ENCODE data around the gene SLC43A2. TPM values are rescaled to one million over a fixed set of nuclear protein-coding genes. Genes with fewer than 3 reads are reported as not detected.

SLC43A2 gene
- polyA plus RNA-seq, 1 donor from 2014 or later = 60.1 TPM

DNA sequence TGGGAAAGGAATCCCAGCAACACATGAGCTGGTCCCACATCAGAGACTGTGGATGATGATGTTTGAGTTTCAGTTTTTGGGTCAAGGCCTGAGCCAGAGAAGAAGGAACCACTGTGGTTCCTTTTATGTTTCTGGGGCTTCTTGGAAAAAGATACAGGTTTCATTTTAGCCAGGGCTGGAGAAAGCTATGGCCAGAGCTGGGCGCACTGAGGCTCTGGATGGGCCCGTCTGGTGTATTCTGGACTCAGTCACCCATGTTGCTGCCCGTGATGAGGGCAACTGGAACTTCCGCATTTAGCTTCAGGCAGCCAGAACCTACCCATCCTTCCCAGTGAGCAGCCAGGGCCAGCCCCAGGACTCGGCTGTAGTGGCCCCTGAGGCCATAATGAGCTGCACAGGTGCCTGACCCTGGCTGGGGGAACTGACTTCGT lies 51.0 kb downstream of the SLC43A2 start:
- H3K9me3 ChIP-seq (ENCODE audit: low read length) = no peaks in the 10 kb centered on the region
- H3K36me3 ChIP-seq (ENCODE audit: insufficient read depth, low read length) = no peaks in the 10 kb centered on the region
- no peak overlapping the region for H3K4me2 ChIP-seq (ENCODE audit: low read length)
- no peaks in the 10 kb centered on the region for H3K9me2 ChIP-seq (ENCODE audit: insufficient read depth, low read length)
- TF ChIP-seq EZH2 (IDR thresholded peaks at IDR 0.05; ENCODE audit: borderline replicate concordance, insufficient read depth, low read length, poor library complexity, severe bottlenecking) = no peak
- no peak for TF ChIP-seq MXI1 (conservative IDR thresholded peaks at IDR 0.05; ENCODE audit: poor library complexity, severe bottlenecking)
- no peak for TF ChIP-seq SMC3 (conservative IDR thresholded peaks at IDR 0.05; ENCODE audit: poor library complexity)
- TF ChIP-seq RAD21 (conservative IDR thresholded peaks at IDR 0.05) = no peak
- no peak for TF ChIP-seq POLR2AphosphoS5 (IDR thresholded peaks at IDR 0.05)
- TF ChIP-seq, protein P1, sequence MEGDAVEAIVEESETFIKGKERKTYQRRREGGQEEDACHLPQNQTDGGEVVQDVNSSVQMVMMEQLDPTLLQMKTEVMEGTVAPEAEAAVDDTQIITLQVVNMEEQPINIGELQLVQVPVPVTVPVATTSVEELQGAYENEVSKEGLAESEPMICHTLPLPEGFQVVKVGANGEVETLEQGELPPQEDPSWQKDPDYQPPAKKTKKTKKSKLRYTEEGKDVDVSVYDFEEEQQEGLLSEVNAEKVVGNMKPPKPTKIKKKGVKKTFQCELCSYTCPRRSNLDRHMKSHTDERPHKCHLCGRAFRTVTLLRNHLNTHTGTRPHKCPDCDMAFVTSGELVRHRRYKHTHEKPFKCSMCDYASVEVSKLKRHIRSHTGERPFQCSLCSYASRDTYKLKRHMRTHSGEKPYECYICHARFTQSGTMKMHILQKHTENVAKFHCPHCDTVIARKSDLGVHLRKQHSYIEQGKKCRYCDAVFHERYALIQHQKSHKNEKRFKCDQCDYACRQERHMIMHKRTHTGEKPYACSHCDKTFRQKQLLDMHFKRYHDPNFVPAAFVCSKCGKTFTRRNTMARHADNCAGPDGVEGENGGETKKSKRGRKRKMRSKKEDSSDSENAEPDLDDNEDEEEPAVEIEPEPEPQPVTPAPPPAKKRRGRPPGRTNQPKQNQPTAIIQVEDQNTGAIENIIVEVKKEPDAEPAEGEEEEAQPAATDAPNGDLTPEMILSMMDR (IDR thresholded peaks at IDR 0.05; ENCODE audit: poor library complexity, severe bottlenecking) = no peak
- TF ChIP-seq, protein P2, sequence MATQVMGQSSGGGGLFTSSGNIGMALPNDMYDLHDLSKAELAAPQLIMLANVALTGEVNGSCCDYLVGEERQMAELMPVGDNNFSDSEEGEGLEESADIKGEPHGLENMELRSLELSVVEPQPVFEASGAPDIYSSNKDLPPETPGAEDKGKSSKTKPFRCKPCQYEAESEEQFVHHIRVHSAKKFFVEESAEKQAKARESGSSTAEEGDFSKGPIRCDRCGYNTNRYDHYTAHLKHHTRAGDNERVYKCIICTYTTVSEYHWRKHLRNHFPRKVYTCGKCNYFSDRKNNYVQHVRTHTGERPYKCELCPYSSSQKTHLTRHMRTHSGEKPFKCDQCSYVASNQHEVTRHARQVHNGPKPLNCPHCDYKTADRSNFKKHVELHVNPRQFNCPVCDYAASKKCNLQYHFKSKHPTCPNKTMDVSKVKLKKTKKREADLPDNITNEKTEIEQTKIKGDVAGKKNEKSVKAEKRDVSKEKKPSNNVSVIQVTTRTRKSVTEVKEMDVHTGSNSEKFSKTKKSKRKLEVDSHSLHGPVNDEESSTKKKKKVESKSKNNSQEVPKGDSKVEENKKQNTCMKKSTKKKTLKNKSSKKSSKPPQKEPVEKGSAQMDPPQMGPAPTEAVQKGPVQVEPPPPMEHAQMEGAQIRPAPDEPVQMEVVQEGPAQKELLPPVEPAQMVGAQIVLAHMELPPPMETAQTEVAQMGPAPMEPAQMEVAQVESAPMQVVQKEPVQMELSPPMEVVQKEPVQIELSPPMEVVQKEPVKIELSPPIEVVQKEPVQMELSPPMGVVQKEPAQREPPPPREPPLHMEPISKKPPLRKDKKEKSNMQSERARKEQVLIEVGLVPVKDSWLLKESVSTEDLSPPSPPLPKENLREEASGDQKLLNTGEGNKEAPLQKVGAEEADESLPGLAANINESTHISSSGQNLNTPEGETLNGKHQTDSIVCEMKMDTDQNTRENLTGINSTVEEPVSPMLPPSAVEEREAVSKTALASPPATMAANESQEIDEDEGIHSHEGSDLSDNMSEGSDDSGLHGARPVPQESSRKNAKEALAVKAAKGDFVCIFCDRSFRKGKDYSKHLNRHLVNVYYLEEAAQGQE (IDR thresholded peaks at IDR 0.05; ENCODE audit: borderline replicate concordance) = no peak
- TF ChIP-seq EP300 (conservative IDR thresholded peaks at IDR 0.05; ENCODE audit: poor library complexity, severe bottlenecking) = no peak
- TF ChIP-seq TAF1 (IDR thresholded peaks at IDR 0.05; ENCODE audit: low read depth) = no peak
- no peak overlapping the region for H3K4me3 ChIP-seq (ENCODE audit: low read length)
- H2AFZ ChIP-seq (ENCODE audit: low read depth, low read length) = no peak overlapping the region
- no peak overlapping the region for H3K9ac ChIP-seq (ENCODE audit: low read length)
- no peaks in the 10 kb centered on the region for H3K27me3 ChIP-seq (ENCODE audit: insufficient read depth, low read depth, low read length)
- H3K79me2 ChIP-seq (replicated peaks; ENCODE audit: insufficient read depth, low read length) = no peaks in the 10 kb centered on the region
- H3K27ac ChIP-seq (ENCODE audit: low read length) = no peak overlapping the region
- H3F3A ChIP-seq (ENCODE audit: insufficient read depth, low read length, poor library complexity, severe bottlenecking) = no peaks in the 10 kb centered on the region
- no peaks in the 10 kb centered on the region for H4K20me1 ChIP-seq (ENCODE audit: insufficient read depth)

GRCh38 chr17:1577182-1577581 lies 51.5 kb downstream of the SLC43A2 start:
- H3K4me3 ChIP-seq (ENCODE audit: low read length) = no peak overlapping the region

More at GRCh38 chr17:1577182-1577581, 51.5 kb downstream of the SLC43A2 start:
- Histone ChIP-seq H4K20me1 (ENCODE audit: insufficient read depth) (no peaks in the 10 kb centered on the region), H3K27me3 (ENCODE audit: insufficient read depth, low read depth, low read length) (no peaks in the 10 kb centered on the region), H3K36me3 (ENCODE audit: insufficient read depth, low read length) (no peaks in the 10 kb centered on the region), H3K9me2 (ENCODE audit: insufficient read depth, low read length) (no peaks in the 10 kb centered on the region), H3K27ac (ENCODE audit: low read length) (no peak overlapping the region), H3K4me2 (ENCODE audit: low read length) (no peak overlapping the region), H3F3A (ENCODE audit: insufficient read depth, low read length, poor library complexity, severe bottlenecking) (no peaks in the 10 kb centered on the region), H3K9me3 (ENCODE audit: low read length) (no peaks in the 10 kb centered on the region), H2AFZ (ENCODE audit: low read depth, low read length) (no peak overlapping the region), H3K9ac (ENCODE audit: low read length) (no peak overlapping the region), H3K79me2 (replicated peaks; ENCODE audit: insufficient read depth, low read length) (no peaks in the 10 kb centered on the region)
- TF ChIP-seq, protein P2 (IDR thresholded peaks at IDR 0.05; ENCODE audit: borderline replicate concordance) = no peak
- TF ChIP-seq EP300 (conservative IDR thresholded peaks at IDR 0.05; ENCODE audit: poor library complexity, severe bottlenecking) (no peak), SMC3 (conservative IDR thresholded peaks at IDR 0.05; ENCODE audit: poor library complexity) (no peak), RAD21 (conservative IDR thresholded peaks at IDR 0.05) (no peak), POLR2AphosphoS5 (IDR thresholded peaks at IDR 0.05) (no peak), TAF1 (IDR thresholded peaks at IDR 0.05; ENCODE audit: low read depth) (no peak)
